Measurements from ENCODE around the gene MOB3A. TPM values are rescaled to one million over a fixed set of nuclear protein-coding genes. Genes with fewer than 3 reads are reported as not detected.

The MOB3A gene
- total RNA-seq, 1 donor from 2014 or later = 69.2 TPM

DNA sequence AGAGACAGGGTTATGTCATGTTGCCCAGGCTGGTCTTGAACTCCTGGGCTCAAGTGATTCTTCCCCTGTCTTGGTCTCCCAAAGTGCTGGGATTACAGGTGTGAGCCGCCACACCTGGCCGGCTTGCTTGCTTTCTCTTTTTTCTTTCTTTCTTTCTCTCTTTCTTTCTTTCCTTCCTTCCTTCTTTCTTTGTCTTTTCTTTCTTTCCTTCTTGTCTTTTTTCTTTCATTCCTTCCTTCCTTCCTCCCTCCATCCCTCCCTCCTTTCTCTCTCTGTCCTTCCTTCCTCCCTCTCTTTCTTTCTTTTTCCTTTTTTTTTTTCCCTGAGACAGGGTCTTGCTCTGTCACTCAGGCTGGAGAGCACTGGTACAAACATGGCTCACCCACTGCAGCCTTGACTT is 73.8 kb downstream of the MOB3A start:
- Histone ChIP-seq H3K36me3 (no peaks in the 10 kb centered on the region), H3K4me1 (peaks cover 10% of the 10 kb centered on the region), H3K4me3 (no peak overlapping the region), H3K27ac (no peak overlapping the region), H3K9me3 (peaks cover 5% of the 10 kb centered on the region), H3K27me3 (ENCODE audit: low read depth) (no peaks in the 10 kb centered on the region)
- intact Hi-C loops (cut with DNase I) = no loop called here
- DNase-seq (no peak), ATAC-seq (no peak)
- TF ChIP-seq CTCF (IDR thresholded peaks at IDR 0.05) = no peak

GRCh38 chr19:2021453-2022140 is 74.5 kb downstream of the MOB3A start:
- TF ChIP-seq CTCF (IDR thresholded peaks at IDR 0.05) = no peak
- intact Hi-C loops (cut with DNase I) = no loop called here
- Histone ChIP-seq H3K9me3 (peaks cover 5% of the 10 kb centered on the region), H3K4me3 (no peak overlapping the region), H3K27me3 (ENCODE audit: low read depth) (no peaks in the 10 kb centered on the region), H3K27ac (no peak overlapping the region), H3K4me1 (peaks cover 6% of the 10 kb centered on the region), H3K36me3 (no peaks in the 10 kb centered on the region)
- ATAC-seq (peak; percentile 28 to 61), DNase-seq (no peak)

Other genes starting within 250 kb of the MOB3A start
- gene REXO1, start 247.8 kb downstream of the MOB3A start, total RNA-seq = 29.1 TPM
- 22.2 TPM for gene KLF16, start 232.7 kb downstream of the MOB3A start, total RNA-seq
- gene ABHD17A, start 210.8 kb downstream of the MOB3A start, total RNA-seq = 76.4 TPM
- gene ADAT3, start 190.9 kb downstream of the MOB3A start, total RNA-seq = 6.2 TPM
- 65.0 TPM for gene SCAMP4, start 190.9 kb downstream of the MOB3A start, total RNA-seq
- 55.4 TPM for gene CSNK1G2, start 155.2 kb downstream of the MOB3A start, total RNA-seq
- gene BTBD2, start 80.6 kb downstream of the MOB3A start, total RNA-seq = 62.0 TPM
- gene MKNK2, start 45.1 kb downstream of the MOB3A start, total RNA-seq = 268 TPM
- 7.4 TPM for gene IZUMO4, start 589 bp upstream of the MOB3A start, total RNA-seq
- gene AP3D1, start 55.2 kb upstream of the MOB3A start, total RNA-seq = 99.5 TPM
- gene DOT1L, start 67.6 kb upstream of the MOB3A start, total RNA-seq = 33.0 TPM
- gene PLEKHJ1, start 140.0 kb upstream of the MOB3A start, total RNA-seq = 52.0 TPM
- gene SF3A2, start 140.5 kb upstream of the MOB3A start, total RNA-seq = 55.6 TPM
- gene AMH, start 153.0 kb upstream of the MOB3A start, total RNA-seq = 1.9 TPM
- gene JSRP1, start 160.1 kb upstream of the MOB3A start, total RNA-seq = not detected
- gene PEAK3, start 185.8 kb upstream of the MOB3A start, total RNA-seq = 7.5 TPM
- gene LINGO3, start 211.8 kb upstream of the MOB3A start, total RNA-seq = not detected
- 58.2 TPM for gene LSM7, start 232.3 kb upstream of the MOB3A start, total RNA-seq
- 52.3 TPM for gene SPPL2B, start 232.4 kb upstream of the MOB3A start, total RNA-seq